ENCODE data around the gene OSCP1.
A peak's percentile ranks its signal among the peaks of the same experiment; 100 is the strongest.
"Not testable (repeated sequence)": the region's sequence is repeated elsewhere in the genome, so short reads cannot be mapped to it uniquely, and the experiment has no call there.

Gene OSCP1, protein sequence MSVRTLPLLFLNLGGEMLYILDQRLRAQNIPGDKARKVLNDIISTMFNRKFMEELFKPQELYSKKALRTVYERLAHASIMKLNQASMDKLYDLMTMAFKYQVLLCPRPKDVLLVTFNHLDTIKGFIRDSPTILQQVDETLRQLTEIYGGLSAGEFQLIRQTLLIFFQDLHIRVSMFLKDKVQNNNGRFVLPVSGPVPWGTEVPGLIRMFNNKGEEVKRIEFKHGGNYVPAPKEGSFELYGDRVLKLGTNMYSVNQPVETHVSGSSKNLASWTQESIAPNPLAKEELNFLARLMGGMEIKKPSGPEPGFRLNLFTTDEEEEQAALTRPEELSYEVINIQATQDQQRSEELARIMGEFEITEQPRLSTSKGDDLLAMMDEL

DNA sequence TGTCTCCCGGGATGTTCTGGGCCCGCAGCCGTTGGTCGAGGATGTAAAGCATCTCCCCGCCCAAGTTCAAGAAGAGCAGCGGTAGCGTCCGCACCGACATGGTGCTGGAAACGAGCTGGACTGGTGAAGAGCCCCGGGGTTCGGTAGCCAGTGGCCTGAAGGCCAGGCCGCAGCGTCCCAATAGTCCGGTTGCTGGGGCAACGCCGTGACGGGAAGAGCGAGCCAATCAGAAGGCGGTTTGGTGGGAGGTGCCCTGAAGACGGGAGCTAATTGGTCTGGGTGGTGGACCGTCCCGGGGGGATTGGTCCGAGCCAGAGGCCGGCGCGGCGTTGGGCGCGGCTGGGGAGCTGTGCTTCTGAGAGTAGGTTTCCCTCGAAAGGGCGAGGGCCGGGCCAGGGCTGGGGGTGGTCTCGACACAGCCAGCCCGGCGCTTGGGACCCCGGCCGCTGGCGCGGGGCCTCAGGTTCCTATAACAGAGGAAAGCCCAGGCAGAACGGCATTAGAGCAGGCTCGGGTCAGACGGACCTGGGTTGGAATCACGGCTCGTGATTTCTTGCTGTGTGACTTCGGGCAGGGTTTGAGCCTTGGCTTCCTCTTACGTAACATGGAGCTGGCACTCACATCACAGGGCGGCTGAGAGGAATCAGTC is at the start of gene OSCP1:
Gene OSCP1, minus strand, starts transcription at position 182 of the 649 bp plus-strand sequence. Its CDS starts 82 bp downstream, at position 100.
- DNase-seq (ENCODE audit: low read depth in 1 of 2, low spot score in 1 of 2): peak; percentile 55 to 75

DNA sequence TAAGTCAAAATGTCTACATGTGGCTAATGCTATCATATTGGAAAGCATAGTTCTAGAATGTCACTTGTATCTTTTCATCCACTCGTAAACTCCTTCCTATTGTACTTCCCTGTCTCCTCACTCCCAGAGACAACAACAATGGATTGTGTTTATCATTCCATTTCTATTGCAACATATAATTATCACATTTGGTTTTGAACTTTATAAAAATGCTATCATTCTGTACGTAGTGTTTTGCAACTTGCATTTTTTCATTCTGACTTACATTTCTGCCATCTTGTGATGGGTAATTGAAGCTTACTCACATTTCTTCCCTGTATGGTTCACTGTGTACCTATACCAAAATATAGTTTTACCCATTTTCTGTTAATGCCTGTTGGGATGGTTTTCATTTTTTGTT is 47.0 kb upstream of the OSCP1 start:
- no peak for DNase-seq (ENCODE audit: low read depth in 1 of 2, low spot score in 1 of 2)

DNA sequence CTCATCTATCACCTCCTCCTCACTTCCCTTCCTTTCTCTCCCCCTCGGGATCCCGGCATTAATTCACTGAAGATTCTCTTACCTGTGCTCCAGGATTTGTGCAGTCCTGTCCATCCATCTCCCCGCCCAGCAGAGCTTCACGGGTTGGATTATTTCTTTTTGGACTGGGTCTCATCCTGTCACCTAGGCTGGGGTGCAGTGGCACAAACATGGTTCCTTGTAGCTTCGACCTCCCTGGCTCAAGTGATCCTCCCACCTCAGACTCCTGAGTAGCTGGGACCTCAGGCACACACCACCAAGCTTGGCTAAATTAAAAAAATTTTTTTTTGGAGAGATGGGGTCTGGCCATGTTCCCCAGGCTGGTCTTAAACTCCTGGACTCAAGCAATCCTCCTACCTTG is 44.7 kb upstream of the OSCP1 start:
- no peak for DNase-seq (ENCODE audit: low read depth in 1 of 2, low spot score in 1 of 2)

DNA sequence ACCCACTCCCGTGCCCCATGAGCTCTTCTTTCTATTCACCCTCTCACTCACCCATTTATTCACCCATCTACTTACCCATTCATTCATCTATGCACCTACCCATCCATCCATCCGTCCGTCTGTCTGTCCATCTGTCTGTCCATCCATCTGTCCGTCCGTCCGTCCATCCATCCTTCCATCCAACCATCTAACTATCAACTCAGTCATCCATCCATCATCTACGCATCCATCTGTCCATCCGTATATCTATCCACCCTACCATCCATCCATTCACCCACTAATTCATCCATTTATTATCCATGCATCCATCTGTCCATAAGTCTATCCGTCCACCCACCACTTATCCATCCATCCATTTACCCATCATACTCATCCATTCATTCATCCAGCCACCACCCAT is 43.3 kb upstream of the OSCP1 start:
- DNase-seq (ENCODE audit: low read depth in 1 of 2, low spot score in 1 of 2): no peak

DNA sequence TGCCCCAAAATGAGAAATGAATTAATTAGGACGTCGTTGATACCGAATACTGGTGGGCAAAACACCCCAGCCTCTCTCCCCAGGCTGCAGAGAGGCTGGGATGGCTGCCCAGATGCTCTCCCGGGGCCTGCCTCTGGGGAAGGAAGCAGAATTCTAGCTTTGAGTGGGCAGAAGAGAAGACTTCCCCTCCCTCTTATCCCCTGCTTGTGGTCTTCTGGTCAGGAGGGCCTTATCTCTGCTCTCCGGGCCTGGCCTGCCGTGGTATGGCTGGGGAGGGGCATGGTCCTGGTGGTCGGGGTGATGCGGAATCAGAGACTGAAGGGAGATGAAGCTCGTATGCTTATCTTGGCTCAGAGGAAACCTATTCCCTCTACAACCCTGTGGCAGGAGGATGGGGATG is 42.2 kb upstream of the OSCP1 start:
- DNase-seq (ENCODE audit: low read depth in 1 of 2, low spot score in 1 of 2): no peak

DNA sequence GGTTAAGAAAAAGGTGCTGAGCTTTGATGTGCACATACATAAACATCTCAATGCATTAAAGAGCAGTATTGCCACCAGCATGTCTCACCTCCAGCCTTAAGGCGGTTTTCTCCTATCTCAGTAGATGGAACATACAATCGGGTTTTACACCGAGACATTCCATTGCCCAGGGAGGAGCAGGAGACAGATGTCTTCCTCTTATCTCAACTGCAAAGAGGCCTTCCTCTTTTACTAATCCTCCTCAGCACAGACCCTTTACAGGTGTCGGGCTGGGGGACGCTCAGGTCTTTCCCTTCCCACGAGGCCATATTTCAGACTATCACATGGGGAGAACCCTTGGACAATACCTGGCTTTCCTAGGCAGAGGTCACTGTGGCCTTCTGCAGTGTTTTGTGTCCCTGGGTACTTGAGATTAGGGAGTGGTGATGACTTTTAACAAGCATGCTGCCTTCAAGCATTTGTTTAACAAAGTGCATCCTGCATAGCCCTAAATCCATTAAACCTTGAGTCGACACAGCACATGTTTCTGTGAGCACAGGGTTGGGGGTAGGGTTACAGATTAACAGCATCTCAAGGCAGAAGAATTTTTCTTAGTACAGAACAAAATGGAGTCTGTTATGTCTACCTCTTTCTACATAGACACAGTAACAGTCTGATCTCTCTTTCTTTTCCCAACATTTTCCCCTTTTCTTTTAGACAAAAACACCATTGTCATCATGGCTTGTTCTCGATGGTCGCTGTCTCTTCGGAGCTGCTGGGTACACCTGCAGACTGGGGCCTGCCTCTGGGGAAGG is 39.2 kb upstream of the OSCP1 start:
- DNase-seq (ENCODE audit: low read depth in 1 of 2, low spot score in 1 of 2): not testable (repeated sequence)

DNA sequence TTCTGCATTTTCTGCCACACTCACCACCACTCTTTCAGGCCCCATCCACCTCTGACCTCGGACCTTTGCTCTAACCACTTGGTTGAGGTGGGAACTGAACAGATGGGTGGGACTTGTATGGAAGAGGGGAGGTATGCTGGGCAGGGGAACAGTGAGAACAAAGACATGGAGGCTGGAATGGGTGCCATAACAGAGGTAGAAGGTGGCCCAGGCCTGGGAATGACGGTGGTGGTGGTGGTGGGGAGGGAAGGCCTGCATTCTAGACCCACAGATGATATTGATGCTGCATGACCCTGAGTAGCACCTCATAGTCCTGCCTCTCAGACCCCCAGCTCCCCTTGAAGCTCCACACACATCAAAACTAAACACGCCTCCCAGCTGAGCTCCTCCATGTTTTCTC is 37.7 kb upstream of the OSCP1 start:
- DNase-seq (ENCODE audit: low read depth in 1 of 2, low spot score in 1 of 2): no peak

DNA sequence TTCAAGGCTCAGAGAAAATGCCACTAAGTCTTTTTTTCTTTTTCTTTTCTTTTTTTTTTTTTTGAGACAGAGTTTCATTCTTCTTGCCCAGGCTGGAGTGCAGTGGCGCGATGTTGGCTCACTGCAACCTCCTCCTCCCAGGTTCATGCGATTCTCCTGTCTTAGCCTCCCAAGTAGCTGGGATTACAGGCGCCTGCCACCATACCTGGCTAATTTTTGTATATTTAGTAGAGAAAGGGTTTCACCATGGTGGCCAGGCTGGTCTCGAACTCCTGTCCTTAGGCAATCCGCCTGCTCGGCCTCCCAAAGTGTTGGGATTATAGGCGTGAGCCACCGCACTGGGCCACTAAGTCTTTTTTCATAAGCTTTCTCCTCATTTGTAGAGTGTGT is 37.1 kb upstream of the OSCP1 start:
- not testable (repeated sequence) for DNase-seq (ENCODE audit: low read depth in 1 of 2, low spot score in 1 of 2)

DNA sequence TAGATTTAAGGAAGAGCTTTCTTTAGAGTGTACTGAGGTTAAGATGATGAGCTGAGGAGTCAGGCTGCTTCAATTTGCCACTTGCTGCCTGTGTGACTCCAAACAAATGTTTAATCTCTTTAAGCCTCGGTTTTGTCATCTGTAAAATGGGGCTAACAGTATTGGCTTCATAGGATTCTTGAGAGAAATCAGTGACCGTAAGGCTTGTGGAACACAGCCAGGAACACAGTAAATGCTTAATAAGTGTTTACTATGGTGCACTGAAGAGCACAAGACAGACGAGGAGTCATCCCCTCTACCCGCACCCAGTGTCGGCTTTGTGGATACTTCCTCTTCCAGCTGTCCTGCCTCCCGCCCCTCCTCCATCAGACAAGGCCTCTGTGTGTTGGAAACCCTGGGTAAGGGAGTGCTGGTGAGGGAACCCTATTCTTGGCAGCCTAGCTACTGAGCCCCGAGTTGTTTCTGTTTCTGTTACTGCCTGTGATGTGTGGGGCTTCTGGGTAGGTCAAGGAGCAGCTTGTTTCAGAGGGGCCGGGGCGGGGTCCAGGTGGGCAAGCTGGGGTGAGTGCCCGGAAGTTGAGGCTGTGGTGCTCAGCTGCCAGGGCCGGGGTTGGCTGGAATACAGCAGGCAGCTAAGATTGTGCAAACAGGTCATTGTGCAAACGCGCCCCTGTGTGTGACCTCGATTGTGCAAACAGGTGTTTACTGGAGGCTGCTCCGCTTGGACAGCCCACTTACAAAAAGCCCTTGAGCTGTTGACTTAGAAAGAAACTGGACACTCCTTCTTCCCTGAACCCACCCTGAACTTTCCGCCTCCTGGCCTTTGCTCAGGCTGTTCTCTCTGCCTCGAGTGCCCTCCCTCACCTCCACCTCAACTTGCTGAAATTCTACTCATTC is 36.4 kb upstream of the OSCP1 start:
- no peak for DNase-seq (ENCODE audit: low read depth in 1 of 2, low spot score in 1 of 2)

DNA sequence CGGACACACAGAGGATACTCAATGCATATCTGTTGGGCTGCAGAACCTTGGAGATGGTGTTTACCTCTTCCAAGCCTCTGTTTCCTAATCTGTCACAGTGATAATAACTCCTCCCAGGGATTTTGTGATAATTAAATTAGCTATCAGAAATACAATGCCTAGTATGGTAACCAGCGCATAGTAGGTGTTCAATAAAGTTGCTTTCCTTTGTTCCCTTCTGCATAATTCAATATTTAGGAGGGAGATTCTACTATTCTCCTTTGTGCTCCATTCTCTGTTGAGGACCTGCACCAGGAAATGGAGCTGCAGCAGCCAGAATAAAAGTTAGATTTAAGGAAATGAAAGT is 35.8 kb upstream of the OSCP1 start:
- DNase-seq (ENCODE audit: low read depth in 1 of 2, low spot score in 1 of 2): no peak

DNA sequence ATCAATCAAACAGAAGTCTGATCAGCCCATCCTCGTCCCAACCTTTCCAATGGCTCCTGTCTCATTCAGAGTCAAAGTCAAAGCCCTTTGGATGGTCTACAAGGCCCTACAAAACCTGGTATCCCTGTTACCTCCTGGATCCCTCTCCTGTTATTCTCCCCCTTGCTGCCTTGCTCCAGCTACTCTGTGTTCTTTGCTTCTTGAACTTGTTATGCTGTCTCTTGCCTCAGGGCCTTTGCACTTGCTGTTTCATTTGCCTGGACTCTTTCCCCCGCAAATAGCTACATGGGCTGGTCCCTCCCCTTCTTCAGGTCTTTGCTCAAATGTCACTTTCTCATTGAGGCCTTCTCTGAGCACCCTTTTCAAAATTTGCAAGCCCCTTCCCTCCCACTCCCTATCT is 33.8 kb upstream of the OSCP1 start:
- DNase-seq (ENCODE audit: low read depth in 1 of 2, low spot score in 1 of 2): no peak

DNA sequence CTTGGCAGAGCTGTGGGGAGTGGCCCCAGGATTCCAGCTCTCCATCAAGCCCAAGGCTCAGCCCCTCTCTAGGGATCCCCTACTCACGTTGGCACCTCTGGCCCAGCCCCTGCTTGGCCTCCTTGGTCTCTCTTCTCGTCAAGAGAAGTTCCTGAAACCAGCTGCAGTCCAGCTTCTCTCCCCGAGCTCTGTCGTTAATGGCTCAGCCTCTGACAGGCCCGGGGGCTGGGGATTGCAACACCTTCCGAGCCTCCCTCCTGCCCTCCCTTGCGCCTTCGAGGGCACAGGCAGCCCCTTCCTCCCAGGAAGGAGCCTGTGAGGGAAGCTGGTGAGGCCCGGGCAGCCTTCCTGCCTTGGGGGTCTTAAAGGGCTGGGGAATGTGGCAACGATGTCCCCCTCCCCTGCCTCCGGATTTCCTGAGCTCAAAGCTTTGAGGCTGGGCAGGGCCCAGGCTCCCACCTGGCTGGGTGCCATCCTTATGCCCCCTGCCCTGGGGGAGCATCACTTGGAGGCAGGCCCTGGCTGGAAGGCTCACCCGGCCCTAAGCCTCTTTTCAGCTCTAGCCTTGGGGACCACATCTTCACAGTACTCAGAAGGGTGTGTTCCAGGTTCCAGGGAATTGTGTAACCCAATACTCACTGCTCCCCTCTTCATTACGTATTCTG is 32.6 kb upstream of the OSCP1 start, which contains the start of gene CSF3R:
Gene CSF3R, minus strand, starts transcription at position 190 of the 665 bp plus-strand sequence. CDS start 3,417 bp downstream, outside the sequence.
- DNase-seq (ENCODE audit: low read depth in 1 of 2, low spot score in 1 of 2): no peak

DNA sequence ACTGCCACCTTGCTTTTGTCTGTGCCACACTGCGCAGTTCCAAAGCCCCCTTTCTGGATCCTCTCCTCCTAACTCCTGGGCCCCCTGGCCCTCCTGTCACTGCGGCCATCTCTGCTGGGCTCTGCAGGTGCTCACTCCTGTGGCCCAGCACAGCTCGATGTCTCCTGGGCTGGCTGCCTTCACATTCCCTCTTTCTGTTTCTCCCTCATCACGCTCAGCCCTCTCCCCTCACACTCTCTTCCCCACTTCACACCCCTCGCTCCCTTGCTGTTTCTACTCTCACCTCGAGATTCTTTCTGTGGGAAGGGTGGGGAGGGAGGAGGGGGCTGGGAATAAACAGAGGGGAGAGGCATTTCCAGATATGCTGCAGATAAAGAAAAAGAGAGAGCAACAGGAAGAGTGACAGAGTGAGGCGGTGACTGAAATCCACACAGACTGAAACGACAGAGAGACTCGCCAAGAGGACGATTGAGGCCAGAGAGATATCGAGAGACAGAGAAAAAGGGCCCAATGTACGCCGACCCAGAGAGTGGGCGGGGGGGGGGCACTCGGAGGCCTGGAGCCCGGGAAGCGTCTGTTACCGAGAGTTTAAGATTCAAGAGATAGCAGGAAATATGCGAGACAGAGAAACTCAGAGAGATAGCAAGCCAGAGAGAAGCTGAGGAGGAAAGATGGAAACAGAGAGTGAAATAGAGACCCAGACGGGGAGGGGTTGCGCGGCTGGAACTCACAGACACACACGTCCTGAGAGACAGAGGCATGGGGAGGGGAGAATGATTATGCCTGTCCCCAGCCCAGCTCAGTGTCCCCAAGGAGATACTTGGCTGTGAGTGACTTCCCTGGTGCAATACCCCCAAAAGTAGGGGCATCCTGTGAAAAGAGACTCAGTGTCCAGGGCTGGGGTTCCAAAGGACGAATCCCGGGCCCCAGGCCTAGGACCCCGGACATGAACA is 31.8 kb upstream of the OSCP1 start:
- DNase-seq (ENCODE audit: low read depth in 1 of 2, low spot score in 1 of 2): no peak

DNA sequence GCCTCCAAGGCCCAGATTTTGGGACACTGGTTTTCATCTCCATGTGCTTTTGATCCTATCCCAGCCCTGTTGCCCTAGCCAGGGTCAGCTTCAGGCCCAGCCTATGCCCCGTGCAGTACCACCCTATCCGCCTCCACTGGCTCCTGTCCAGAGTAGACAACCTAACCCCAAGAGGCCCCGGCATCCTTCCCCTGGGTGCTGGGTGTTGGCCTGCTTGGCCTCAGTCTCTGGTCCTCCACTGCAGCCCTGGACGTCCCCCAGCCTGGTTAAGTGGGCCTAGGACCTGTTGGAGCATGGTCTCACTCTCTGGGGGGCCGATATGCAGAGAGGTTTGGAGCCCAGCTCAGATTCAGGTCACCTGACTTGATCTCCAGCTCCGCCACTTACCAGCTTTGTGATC is 30.8 kb upstream of the OSCP1 start:
- DNase-seq (ENCODE audit: low read depth in 1 of 2, low spot score in 1 of 2): no peak

DNA sequence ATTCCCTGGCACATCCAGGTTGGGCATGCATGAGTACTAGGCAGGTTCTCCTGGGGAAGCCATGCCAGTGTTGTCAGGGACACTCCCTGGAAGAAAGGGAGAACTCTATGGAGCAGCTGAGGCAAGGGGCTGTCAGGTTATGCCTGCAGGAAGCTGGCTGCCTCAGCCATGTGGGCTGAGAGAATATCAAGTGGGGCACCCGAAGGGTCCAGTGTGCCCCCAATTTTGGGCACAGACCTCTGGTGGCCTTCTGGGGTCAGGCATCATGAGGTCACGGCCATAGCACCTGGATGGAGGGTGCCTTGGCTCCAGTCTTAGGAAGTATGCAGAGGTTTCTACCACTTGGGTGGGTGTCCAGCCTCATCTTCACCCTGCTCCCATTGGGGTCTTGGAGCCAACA is 29.9 kb upstream of the OSCP1 start:
- DNase-seq (ENCODE audit: low read depth in 1 of 2, low spot score in 1 of 2): no peak

DNA sequence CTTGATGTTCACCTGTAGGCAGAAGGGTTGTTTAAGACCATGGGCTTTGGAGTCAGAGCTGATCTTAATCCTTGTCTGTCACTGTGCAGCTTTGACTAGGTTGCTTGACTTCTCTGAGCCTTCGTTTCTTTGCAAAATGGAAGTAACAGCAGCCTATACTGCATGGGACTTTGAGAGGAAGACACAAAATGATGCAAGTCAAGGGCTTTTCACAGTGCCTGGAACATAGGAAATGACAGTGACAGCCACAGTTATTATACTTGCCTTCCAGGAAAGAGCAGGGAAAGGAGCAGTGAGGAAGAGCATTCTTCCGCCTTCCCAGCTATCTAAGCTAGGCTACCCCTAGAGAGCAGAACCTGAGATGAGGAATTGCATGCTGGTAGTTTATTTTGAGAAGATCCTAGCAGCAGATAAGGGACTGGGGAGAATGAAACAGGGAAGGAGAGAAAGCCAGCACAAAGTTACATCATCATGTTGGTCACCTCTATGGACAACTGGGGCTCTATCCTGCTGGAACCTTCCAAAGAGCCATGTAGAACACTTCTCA is 29.3 kb upstream of the OSCP1 start:
- DNase-seq (ENCODE audit: low read depth in 1 of 2, low spot score in 1 of 2): no peak

DNA sequence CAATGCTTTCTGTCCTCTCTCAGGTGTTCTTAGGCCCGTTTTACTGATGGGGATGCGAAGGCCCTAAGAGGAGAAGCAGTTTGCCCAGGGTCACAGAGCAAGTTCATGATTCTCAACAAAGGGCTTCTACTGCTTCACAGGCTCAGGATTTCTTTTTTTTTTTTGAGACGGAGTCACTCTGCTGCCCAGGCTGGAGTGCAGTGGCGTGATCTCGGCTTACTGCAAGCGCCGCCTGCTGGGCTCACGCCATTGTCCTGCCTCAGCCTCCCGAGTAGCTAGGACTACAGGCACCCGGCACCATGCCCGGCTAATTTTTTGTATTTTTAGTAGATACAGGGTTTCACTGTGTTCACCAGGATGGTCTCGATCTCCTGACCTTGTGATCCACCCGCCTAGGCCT is 27.4 kb upstream of the OSCP1 start:
- not testable (repeated sequence) for DNase-seq (ENCODE audit: low read depth in 1 of 2, low spot score in 1 of 2)

DNA sequence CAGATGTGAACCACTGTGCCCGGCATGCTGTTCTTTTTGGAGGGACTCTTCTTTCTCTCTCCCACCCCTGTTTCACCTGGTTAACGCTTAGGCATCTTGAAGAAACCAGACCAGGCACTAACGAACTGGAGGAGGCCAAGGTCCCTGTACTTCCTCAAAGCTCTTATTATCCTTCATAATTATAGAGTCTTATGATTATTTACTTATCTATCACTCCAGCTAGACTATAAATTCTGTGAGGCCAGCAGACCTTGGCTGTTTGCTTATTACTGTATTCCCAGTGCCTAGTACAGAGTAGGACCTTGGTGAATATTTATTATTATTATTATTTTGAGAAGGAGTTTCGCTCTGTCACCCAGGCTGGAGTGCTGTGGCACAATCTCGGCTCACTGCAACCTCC is 26.7 kb upstream of the OSCP1 start:
- no peak for DNase-seq (ENCODE audit: low read depth in 1 of 2, low spot score in 1 of 2)
